ENCODE data around the gene NSUN3. TPM values are rescaled to one million over a fixed set of nuclear protein-coding genes. Genes with fewer than 3 reads are reported as not detected.
A peak's percentile ranks its signal among the peaks of the same experiment; 100 is the strongest.

The NSUN3 gene
- polyA plus RNA-seq, 3 donors from 2014 or later, result 12.1 to 16.1 (median 14.2) TPM

- Mint-ChIP-seq H3K9me3 (no peaks in the 10 kb centered on the region), H3K27me3 (ENCODE audit: low read depth in 3 of 3) (no peaks in the 10 kb centered on the region), H3K27ac (no peak overlapping the region), H3K36me3 (peaks cover 0 to 4% (median 0%) of the 10 kb centered on the region in 3 donors), H3K4me1 (peaks cover 5 to 29% of the 10 kb centered on the region in 2 donors), H3K4me3 (no peak overlapping the region)
- DNase-seq, result no peak
These were observed 54.9 kb downstream of the NSUN3 start for GRCh38 chr3:94117729-94118128.

- Mint-ChIP-seq H3K4me3 (no peak overlapping the region), H3K9me3 (no peaks in the 10 kb centered on the region), H3K27ac (no peak overlapping the region), H3K4me1 (peaks cover 5 to 29% of the 10 kb centered on the region in 2 donors), H3K27me3 (ENCODE audit: low read depth in 3 of 3) (peaks cover 0 to 2% (median 0%) of the 10 kb centered on the region in 3 donors), H3K36me3 (peaks cover 0 to 4% (median under 1%) of the 10 kb centered on the region in 3 donors)
- no peak for DNase-seq
These were observed 55.5 kb downstream of the NSUN3 start for GRCh38 chr3:94118390-94118789.

- DNase-seq, result no peak
- H3K9me3 Mint-ChIP-seq, result no peaks in the 10 kb centered on the region
- peaks cover 5 to 21% of the 10 kb centered on the region in 2 donors for H3K4me1 Mint-ChIP-seq
- H3K4me3 Mint-ChIP-seq, result no peak overlapping the region
- peaks cover 3 to 19% (median 6%) of the 10 kb centered on the region in 3 donors for H3K36me3 Mint-ChIP-seq
- H3K27ac Mint-ChIP-seq, result no peak overlapping the region
- peaks cover 0 to 2% (median 0%) of the 10 kb centered on the region in 3 donors for H3K27me3 Mint-ChIP-seq (ENCODE audit: low read depth in 3 of 3)
These were observed 58.3 kb downstream of the NSUN3 start for GRCh38 chr3:94121161-94121560.

GRCh38 chr3:94127115-94127514 is 64.3 kb downstream of the NSUN3 start:
- peak overlapping the region in 1 of 6 donors; percentile 12 for H3K27ac Mint-ChIP-seq

GRCh38 chr3:94130690-94131089 is 67.8 kb downstream of the NSUN3 start:
- Mint-ChIP-seq H3K36me3 (peaks cover 10 to 27% (median 13%) of the 10 kb centered on the region in 3 donors), H3K27me3 (ENCODE audit: low read depth in 3 of 3) (peaks cover 0 to under 1% (median 0%) of the 10 kb centered on the region in 3 donors), H3K4me3 (no peak overlapping the region), H3K27ac (no peak overlapping the region), H3K9me3 (no peaks in the 10 kb centered on the region), H3K4me1 (no peaks in the 10 kb centered on the region)
- no peak for DNase-seq

More at GRCh38 chr3:94127115-94127514, 64.3 kb downstream of the NSUN3 start:
- Mint-ChIP-seq H3K4me3 (no peak overlapping the region), H3K4me1 (no peaks in the 10 kb centered on the region), H3K36me3 (peaks cover 13 to 43% (median 17%) of the 10 kb centered on the region in 3 donors), H3K9me3 (no peaks in the 10 kb centered on the region), H3K27me3 (ENCODE audit: low read depth in 3 of 3) (peaks cover 0 to 2% (median 0%) of the 10 kb centered on the region in 3 donors)
- DNase-seq, result no peak

GRCh38 chr3:94132777-94133176 is 69.9 kb downstream of the NSUN3 start:
- H3K36me3 Mint-ChIP-seq, result peaks cover 0 to 8% (median 5%) of the 10 kb centered on the region in 3 donors
- H3K4me3 Mint-ChIP-seq, result no peak overlapping the region
- no peak overlapping the region for H3K27ac Mint-ChIP-seq
- DNase-seq, result no peak
- no peaks in the 10 kb centered on the region for H3K4me1 Mint-ChIP-seq
- H3K9me3 Mint-ChIP-seq, result no peaks in the 10 kb centered on the region
- H3K27me3 Mint-ChIP-seq (ENCODE audit: low read depth in 3 of 3), result peaks cover 0 to 3% (median 2%) of the 10 kb centered on the region in 3 donors

- Mint-ChIP-seq H3K27ac (no peak overlapping the region), H3K27me3 (ENCODE audit: low read depth in 3 of 3) (peaks cover 0 to 3% (median 2%) of the 10 kb centered on the region in 3 donors), H3K4me3 (no peak overlapping the region), H3K36me3 (no peaks in the 10 kb centered on the region), H3K4me1 (no peaks in the 10 kb centered on the region), H3K9me3 (no peaks in the 10 kb centered on the region)
- no peak for DNase-seq
These were observed 73.3 kb downstream of the NSUN3 start for GRCh38 chr3:94136133-94136532.

- Mint-ChIP-seq H3K4me1 (no peaks in the 10 kb centered on the region), H3K27me3 (ENCODE audit: low read depth in 3 of 3) (peaks cover 0 to 3% (median 2%) of the 10 kb centered on the region in 3 donors), H3K4me3 (no peak overlapping the region), H3K9me3 (no peaks in the 10 kb centered on the region), H3K27ac (no peak overlapping the region), H3K36me3 (no peaks in the 10 kb centered on the region)
- DNase-seq, result no peak
These were observed 74.5 kb downstream of the NSUN3 start for GRCh38 chr3:94137377-94137776.

- H3K27ac Mint-ChIP-seq, result no peak overlapping the region
- H3K4me3 Mint-ChIP-seq, result no peak overlapping the region
These were observed 83.6 kb downstream of the NSUN3 start for GRCh38 chr3:94146455-94146854.

GRCh38 chr3:94147012-94147411 is 84.2 kb downstream of the NSUN3 start:
- H3K9me3 Mint-ChIP-seq, result no peaks in the 10 kb centered on the region
- H3K4me3 Mint-ChIP-seq, result no peak overlapping the region
- H3K27me3 Mint-ChIP-seq (ENCODE audit: low read depth in 3 of 3), result peaks cover 0 to 3% (median 1%) of the 10 kb centered on the region in 3 donors
- H3K4me1 Mint-ChIP-seq, result no peaks in the 10 kb centered on the region
- DNase-seq, result no peak
- H3K36me3 Mint-ChIP-seq, result no peaks in the 10 kb centered on the region
- H3K27ac Mint-ChIP-seq, result no peak overlapping the region

More at GRCh38 chr3:94146455-94146854, 83.6 kb downstream of the NSUN3 start:
- Mint-ChIP-seq H3K36me3 (no peaks in the 10 kb centered on the region), H3K9me3 (no peaks in the 10 kb centered on the region), H3K4me1 (no peaks in the 10 kb centered on the region), H3K27me3 (ENCODE audit: low read depth in 3 of 3) (peaks cover 0 to 3% (median 1%) of the 10 kb centered on the region in 3 donors)
- DNase-seq, result no peak

- Mint-ChIP-seq H3K27me3 (ENCODE audit: low read depth in 3 of 3) (peaks cover 0 to 3% (median 1%) of the 10 kb centered on the region in 3 donors), H3K36me3 (no peaks in the 10 kb centered on the region), H3K4me1 (no peaks in the 10 kb centered on the region), H3K4me3 (no peak overlapping the region), H3K27ac (no peak overlapping the region), H3K9me3 (peaks cover 0 to 2% (median 0%) of the 10 kb centered on the region in 6 donors)
- DNase-seq, result no peak
These were observed 87.3 kb downstream of the NSUN3 start for GRCh38 chr3:94150113-94150512.

GRCh38 chr3:94156626-94157025 is 93.8 kb downstream of the NSUN3 start:
- Mint-ChIP-seq H3K4me3 (no peak overlapping the region), H3K27me3 (ENCODE audit: low read depth in 3 of 3) (peaks cover 0 to 6% (median 0%) of the 10 kb centered on the region in 3 donors), H3K27ac (no peak overlapping the region), H3K4me1 (no peaks in the 10 kb centered on the region), H3K36me3 (no peaks in the 10 kb centered on the region), H3K9me3 (peaks cover 0 to 2% (median 0%) of the 10 kb centered on the region in 6 donors)
- DNase-seq, result no peak

- Mint-ChIP-seq H3K4me1 (no peaks in the 10 kb centered on the region), H3K4me3 (no peak overlapping the region), H3K27ac (no peak overlapping the region), H3K36me3 (no peaks in the 10 kb centered on the region), H3K9me3 (no peaks in the 10 kb centered on the region), H3K27me3 (ENCODE audit: low read depth in 3 of 3) (peaks cover 0 to 6% (median 0%) of the 10 kb centered on the region in 3 donors)
- DNase-seq, result no peak
These were observed 95.7 kb downstream of the NSUN3 start for GRCh38 chr3:94158512-94158911.

- no peaks in the 10 kb centered on the region for H3K4me1 Mint-ChIP-seq
- no peaks in the 10 kb centered on the region for H3K9me3 Mint-ChIP-seq
- no peaks in the 10 kb centered on the region for H3K36me3 Mint-ChIP-seq
- no peak overlapping the region for H3K4me3 Mint-ChIP-seq
- no peak overlapping the region for H3K27ac Mint-ChIP-seq
- no peak for DNase-seq
- H3K27me3 Mint-ChIP-seq (ENCODE audit: low read depth in 3 of 3), result peaks cover 0 to 6% (median 0%) of the 10 kb centered on the region in 3 donors
These were observed 96.4 kb downstream of the NSUN3 start for GRCh38 chr3:94159062-94159828.

All from immature natural killer cell (primary cell).